Measurements from ENCODE around the gene NAA16.

NAA16 gene

DNA sequence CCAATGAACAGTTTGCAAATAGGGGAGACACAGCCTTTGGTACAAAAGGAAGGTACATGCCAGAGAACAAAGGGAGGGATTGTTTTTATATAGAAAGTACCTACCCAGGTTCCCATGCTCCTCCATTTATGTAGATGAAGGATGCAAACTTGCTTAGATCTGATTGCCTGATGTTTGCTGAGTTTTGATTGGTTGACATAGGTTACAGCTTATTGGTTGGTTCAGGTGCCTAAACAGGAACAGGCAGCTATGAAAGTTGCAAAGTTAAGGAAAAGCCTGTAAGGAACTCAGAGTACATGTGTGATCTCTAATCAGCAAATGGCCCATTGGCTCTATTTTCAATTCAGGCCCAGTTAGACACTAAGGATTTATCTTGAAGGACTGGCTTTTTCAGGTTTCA, 6.5 kb upstream of the NAA16 start:
- no peak for DNase-seq (ENCODE audit: low spot score)

DNA sequence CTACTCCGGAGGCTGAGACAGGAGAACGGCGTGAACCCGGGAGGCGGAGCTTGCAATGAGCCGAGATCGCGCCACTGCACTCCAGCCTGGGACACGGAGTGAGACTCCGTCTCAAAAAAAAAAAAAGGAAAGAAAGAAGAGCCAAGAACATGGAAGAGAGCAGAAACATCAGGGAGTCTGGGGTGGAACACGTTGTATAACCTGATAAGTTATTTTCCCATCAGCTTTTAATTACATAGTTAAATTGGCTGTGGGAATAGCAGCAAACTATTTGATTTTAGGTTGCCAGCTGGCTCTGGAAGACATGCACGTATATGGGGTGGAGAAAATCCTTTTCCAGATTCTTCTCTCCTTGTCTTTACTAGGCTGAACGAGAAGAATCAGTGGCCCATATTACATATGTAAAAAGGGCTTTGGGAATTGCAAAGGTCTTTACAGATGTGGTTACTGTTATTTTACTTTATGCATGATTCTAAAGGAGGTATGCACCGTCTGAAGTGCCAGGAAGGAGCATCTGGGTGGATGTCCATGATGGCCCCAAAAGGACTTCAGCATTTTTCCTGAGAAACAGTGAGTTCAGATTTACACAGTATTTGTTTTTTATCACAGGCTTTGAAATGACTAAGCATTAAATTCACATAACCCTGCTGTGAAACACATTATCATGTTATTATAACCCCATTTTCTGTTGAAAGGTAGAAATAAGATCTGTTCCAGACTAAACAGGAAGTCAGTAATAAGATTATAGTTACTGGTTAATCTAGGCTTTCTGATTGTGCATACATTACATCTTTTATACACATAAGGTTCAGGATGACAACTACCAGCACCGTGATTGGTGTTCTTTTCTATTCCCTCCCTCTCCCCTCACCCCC, 4.6 kb upstream of the NAA16 start:
- DNase-seq (ENCODE audit: low spot score) = no peak

DNA sequence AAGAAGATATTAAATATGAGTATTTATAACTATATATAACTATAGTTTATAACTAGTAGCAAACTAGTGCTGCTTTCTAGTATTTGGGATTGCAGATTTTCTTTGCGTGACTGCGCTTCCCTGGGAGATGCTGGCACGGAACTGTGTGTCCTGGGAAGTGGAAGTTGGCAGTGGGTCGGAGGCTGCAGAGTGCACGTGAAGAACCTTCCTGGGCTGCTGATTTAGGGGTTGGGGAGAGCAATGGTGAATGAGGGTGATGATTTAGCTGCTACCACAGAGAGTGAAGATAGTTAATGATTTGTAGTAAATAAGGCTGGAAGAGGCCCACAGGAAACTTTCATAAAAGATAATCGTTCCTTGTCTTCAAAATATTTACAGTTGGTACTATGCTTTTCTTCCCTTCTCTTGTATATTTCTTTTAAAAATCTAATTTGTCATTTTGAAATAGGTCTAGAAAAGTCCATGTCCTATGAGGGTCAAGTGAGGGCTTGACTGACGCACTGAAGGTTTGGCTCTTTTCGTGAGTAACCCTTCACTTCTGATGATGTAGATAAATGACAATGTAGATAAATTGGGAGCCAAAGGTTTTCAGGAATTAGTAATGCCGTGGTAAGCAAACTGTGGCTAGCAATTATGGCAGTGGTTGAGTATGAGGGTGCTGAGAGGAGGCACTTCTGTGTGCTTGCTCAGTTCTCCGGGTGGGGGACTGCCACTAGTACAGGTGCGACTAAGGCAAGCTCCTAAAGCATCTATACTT, 3.0 kb upstream of the NAA16 start:
- DNase-seq (ENCODE audit: low spot score) = no peak

DNA sequence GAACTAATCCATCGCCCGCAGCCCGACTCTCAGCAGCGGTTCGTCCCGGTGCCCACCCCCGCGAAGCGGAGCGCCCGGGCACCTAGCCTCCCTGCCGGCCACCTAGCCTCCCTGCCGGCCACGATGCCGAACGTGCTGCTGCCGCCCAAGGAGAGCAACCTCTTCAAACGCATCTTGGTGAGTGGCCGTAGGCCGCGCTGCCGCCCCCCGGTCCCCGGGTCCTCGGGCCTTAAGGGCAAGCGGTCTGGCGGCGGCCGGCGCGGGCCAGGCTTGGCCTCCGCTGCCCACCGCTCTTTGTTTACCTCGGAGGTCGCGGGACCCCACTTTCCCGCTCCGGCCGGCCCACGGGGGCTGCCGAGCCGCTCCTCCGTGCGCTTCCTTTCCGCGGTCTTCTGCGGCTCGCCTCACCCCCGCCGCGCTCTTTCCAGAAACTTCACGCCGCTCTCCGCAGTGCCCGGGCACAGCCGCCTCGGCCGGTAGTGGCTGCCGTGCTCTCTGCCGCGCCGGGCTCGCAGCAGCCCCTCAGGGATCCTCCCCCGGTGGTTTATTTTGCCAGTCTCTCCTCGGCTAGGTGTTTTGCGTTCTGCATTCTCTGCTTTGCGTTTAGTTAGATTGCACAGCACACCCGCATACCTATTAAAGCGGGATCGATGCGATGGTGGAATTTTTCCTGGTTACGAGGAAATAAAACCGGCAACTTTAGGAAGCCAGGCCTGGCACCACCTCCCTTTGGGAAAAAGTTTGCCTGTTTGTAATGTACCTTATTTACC, 524 bp downstream of the NAA16 start:
- DNase-seq (ENCODE audit: low spot score) = peak; percentile 66

DNA sequence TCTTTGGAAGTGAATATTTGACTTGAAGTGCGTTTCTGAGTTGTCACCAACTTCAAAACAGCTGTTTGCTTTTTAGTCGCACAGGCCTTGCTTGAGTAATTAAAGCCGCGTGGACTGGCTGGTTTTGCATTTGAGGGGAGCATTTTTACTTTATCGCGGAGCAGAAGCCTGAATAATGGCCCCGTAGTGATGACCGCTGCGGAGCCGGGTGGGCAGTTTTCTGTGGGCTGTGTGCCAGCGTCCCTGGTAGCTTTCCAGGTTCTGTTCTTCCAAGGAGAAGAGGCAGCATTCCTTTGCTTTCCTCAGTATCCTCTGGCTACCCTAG, 1.1 kb downstream of the NAA16 start:
- peak; percentile 61 for DNase-seq (ENCODE audit: low spot score)

DNA sequence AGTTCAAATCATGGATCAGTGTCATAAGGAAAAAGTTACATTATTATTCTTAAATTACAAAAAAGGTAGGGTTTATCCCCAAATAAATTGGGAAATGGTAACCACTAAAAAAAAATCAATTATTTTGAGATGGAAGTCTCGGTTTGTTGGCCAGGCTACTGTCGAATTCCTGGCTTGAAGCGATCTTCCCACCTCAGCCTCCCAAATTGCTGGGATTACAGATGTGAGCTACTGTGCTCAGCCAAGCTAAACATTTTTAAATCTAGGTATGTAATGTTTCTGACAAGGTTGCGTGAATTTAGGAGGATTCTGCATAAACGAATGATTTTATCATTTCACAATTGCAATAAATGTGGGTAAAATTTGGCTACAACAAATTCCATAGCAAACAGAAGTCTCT, 2.0 kb downstream of the NAA16 start:
- DNase-seq (ENCODE audit: low spot score) = no peak

DNA sequence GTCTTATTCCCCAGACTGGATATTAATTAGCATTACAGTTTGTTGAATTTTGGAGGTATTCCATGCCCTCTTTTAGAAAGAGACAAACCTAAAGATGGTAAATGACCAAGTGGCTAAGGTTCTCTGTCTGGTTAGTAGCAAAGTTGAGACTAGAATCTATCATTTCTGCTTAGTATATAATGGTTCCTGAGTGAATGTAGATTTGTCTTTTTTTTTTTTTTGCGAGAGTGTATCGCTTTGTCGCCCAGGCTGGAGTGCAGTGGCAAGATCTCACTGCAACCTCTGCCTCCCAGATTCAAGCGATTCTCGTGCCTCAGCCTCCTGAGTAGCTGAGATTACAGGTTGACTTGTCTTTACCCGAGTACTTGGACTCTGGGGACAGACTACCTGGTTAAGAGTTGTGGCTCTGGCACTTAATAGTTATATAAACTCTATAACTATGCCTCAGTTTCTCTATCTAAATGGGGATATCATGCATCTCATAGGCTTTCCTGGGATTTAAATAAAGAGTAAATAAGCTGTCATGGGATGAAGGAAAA, 2.7 kb downstream of the NAA16 start:
- DNase-seq (ENCODE audit: low spot score) = no peak

DNA sequence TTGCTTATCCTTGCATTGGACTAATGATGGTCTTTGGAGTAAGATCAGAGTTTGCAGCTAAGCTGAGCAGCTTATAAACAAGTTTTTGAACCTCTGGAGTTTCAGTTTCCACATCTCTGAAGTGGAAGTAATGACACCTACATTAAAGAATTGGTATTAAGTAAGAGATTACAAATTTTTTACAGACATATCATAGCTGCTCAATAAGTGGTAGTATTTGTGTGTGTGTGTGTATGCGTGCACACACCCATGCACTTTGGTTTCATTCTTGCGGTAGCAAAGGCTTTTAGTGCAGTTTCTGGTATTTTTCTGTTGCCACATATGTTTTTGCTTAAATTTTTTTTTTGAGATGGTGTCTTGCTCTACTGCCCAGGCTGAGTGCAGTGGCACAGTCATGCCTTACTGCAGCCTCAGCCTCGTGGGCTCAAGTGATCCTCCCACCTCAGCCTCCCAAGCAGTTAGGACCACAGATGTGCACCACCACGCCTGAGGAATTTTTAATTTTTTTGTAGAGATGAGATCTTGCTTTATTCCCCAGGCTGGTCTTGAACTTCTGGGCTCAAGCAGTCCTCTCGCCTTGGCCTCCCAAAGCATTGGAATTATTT, 4.5 kb downstream of the NAA16 start:
- peak; percentile 21 for DNase-seq (ENCODE audit: low spot score)

DNA sequence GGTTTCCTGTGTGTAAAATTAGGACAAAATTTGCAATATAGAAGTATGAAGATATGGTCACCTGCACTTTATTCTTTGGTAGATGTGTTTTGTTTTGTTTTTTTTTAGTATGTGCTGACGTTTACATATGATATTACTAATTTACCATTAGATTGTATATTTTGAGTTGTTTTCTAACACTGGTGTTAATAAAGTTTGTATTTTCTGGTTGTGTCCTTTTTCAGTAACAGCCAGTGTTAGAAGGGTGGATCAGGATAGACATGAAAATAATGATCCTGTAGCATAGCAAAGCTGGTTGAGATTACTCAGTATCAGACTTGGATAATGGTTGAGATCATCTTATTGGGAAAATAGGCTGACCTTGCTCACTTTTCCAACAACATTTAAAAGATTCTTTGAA, 6.2 kb downstream of the NAA16 start:
- DNase-seq (ENCODE audit: low spot score) = no peak

DNA sequence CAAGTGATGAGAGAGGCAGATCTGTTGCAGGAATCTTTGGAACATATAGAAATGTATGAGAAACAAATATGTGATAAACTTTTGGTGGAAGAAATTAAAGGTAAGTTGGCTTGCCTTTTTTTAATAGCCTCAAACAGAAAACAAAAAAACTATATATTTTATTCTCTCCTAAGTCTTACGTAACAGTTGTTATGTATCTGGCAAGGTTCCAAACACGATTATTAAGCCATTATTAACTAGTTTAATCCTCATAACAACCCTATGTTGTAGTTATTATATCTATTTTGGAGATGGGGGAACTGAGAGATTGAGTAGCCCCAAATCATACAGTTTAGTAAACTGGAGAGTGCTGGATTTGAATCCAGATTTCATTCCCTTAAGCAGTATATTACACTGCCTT, 14.7 kb downstream of the NAA16 start:
- DNase-seq (ENCODE audit: low spot score) = no peak

DNA sequence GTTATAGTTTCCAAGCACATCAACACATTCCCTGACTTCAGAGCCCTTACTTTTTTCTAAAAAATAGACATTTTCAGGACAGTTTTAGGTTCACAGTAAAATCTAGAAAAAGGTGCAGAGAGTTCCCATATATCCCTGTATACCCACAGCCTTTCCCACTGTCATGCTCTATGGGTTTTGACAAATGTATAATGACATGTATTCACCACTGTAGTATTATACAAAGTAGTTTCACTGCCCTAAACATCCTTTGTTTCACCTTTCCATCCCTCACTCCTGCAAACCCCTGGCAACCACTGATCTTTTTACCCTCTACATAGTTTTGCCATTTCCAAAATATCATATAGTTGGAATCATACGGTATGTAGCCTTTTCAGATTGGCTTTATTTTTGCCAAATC, 15.6 kb downstream of the NAA16 start:
- DNase-seq (ENCODE audit: low spot score) = no peak

DNA sequence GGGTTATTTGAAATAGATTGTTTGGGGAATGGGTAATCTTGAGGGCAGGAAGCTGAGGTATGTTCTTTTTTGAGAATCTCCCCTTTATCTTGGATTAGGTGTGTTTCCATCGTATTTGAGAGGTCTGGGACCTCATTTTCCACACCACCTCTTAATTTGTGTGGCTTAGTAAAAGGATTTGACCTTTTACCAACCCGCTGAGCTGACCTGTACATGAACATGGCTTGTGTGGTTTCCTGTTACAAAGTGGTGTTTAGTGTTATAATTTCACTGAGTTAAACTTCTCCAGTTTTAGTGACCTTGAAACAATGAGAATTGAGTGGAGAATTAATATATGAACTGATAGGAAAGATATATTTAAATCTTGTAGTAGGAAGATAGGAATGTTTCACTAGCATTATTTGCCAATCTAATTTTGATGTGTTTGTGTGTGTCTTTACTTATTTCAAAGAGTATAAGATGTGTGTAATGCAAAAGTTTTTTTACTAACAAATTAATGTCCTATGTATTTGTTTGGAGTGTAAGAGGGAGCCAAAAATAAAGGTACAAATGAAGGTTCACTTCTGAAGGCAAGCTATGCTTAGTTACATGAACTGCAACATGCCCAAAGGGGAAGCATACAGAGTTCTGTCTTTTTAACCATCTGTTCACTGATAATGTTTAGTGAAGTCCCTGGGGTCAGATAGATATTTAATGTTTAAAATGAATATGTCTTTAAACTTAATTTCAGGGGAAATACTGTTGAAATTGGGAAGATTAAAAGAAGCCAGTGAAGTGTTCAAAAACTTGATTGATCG, 17.1 kb downstream of the NAA16 start:
- no peak for DNase-seq (ENCODE audit: low spot score)

DNA sequence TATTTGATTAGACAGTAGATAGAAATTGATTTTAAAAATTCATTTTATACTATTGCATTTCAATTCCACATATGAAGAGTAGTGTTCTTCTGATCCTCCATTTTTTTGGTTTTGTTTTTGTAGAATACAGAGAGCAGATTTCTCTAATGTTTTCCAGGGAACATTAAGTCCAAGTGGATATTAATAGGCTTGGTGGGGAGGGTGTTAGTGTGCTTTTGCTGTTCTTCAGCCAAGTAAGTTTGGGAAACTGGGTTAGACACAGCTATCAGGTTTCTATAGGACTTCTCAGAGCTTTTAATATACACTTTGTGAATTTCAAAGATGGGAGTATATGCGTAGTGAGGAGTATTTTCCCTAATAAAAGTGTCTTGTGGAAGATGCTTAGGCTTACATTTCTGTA, 21.8 kb downstream of the NAA16 start:
- DNase-seq (ENCODE audit: low spot score) = no peak

DNA sequence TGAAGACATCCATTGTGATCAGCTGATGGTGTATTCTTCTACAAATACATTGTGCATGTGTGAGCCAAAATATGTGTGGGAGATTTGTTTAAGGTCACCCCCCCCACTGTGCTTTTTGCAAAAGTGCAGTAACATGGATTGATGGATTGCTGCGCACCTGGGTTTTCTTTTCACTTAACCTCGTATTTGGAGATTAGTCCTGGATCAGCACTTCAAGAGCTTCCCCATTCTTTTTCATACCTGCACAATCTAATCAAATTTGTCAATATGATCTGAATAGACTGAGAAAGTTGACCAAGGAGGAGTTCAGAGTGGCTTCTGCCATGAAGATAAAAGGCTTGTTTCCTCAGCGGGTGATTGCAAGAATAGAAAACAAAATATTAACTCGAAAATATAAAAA, 23.7 kb downstream of the NAA16 start:
- no peak for DNase-seq (ENCODE audit: low spot score)

DNA sequence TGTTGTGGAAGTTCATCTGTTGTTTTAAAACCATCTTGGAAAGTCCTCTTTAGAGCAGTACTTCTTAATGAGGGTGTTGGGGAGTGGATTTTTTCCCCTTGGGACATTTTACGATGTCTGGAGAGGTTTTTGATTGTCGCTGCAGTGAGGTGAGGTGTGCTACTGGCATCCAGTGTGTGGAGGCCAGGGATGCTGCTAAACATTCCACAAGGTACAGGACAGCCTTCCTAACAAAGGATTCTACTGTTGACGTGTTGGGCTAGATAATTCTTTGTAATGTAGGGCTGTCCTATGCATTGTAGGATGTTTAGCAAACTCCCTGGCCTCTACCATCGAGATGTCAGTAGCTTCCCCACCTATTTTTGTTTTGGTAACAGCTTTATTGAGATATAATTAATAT, 33.3 kb downstream of the NAA16 start:
- DNase-seq (ENCODE audit: low spot score) = no peak

DNA sequence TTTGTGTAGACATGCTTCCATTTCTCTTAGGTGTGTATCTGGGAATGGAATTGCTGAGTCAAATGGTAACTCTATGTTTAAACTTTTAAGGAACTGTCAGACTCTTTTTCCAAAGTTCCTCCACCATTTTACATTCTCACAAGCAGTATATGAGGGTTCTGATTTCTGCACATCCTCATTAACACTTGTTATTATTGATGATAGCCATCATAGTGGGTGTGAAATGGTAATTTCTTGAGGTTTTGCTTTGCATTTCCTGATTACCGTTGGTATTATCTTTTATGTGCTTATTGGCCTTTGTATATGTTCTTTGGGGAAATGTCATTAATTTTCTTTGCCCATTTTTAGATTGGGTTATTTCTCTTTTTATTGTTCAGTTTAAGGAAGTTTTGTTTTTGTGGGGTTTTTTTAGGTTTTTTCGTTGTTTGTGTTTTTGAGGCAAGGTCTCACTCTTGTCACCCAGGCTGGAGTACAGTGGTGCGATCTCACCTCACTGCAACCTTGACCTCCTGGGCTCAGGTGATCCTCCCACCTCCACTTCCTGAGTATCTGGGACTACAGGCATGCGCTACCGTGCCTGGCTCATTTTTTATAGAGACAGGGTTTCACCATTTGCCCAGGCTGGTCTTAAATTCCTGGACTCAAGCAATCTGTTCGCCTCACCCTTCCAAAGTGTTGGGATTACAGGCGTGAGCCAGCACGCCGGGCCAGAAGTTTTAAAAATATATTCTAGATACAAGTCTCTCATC, 34.3 kb downstream of the NAA16 start:
- DNase-seq (ENCODE audit: low spot score) = no peak

DNA sequence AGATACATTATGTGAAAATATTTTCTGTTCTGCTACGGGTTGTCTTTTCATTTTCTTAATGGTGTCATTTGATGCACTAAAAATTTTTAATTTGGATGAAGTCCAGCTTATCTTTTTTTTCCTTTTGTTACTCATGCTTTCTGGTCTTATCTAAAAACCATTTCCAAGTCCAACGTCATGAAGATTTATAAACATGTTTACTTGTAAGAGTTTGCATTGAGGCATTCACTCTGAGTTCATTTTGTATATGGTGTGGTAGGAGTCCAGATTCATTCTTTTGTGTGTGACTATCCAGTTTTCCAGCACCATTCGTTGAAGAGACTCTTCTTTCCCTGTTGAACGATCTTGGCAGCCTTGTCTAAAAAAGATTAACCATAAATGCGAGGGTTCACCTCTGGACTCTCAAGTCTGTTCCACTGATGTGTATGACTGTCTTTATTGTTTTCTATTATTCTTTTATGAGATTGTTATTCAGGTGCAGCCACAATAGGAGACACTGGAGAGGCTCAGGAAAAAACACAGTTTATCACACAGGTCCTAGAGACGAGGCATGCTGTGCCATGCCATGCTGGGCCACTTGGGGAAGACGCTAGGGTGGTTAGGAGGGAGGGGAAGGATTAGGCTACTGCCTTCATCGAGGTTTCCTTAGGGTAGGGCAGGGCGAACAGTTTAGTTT, 35.0 kb downstream of the NAA16 start:
- no peak for DNase-seq (ENCODE audit: low spot score)

DNA sequence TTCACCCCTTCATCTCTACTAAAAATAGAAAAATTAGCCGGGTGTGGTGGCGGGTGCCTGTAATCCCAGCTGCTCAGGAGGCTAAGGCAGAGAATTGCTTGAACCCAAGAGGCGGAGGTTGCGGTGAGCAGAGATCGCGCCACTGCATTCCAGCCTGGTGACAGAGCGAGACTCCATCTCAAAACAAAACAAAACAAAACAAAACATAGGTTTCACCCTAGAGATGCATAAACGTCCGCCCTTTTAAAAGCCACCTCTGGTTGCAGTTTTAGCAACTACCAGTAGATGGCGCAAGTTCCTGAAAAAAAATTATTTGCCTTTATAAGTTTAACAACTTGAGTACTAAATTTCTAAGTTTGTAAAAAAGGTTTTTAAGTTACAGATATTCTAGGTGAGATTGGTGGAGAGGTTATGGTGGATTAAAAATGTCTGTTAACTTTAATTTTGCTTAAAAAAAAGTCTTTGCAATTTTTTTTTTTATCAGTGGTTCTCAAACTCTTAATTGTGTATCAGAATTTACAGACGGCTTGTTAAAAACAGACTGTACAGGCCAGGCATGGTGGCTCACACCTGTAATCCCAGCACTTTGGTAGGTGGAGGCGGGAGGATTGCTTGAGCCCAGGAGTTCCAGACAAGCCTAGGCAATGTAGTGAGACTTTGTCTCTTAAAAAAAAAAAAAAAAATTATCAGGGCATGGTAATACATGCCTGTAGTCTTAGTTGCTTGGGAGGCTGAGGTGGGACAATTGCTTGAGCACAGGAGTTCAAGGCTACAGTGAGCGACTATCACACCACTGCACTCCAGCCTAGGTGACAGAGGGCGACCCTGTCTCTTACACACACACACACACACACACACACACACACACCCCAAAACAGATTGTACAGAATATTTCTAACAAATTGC, 42.1 kb downstream of the NAA16 start:
- peak; percentile 72 for DNase-seq (ENCODE audit: low spot score)

DNA sequence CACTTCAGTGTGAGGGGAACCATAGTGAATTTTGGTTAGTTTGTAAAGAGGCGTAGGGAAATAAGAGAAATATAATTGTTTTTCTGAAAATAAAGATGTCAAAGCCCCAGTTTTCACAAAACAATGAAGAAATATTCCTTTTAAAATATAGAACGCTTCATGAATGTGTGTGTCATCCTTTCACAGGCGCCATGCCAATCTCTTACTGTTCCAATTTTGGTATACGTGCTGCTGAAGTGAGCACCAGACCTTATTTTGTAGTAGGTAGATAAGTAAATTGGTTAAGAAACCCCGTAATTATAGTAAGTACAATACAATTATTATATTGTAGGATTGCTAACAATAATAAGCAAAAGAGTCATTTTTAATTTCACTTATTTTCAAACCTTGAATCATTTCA, 43.3 kb downstream of the NAA16 start:
- DNase-seq (ENCODE audit: low spot score) = no peak

Measured in GM03348 (cell line).